Type B pancreatic cell (in vitro differentiated cells): ENCODE data around the gene PDIA2. TPM values are rescaled to one million over a fixed set of nuclear protein-coding genes. Genes with fewer than 3 reads are reported as not detected.
"Not testable (repeated sequence)": the region's sequence is repeated elsewhere in the genome, so short reads cannot be mapped to it uniquely, and the experiment has no call there.

ENCODE experiments used
- DNase-seq: peaks from one replicate; pipeline ENCODE4 v3.0.0; 2021; ENCODE audit warnings: mixed read lengths; ENCODE audit not compliant: unreplicated experiment; ENCODE audit errors: extremely low spot score
- H3K27ac Mint-ChIP-seq: 2 replicates; pipeline ENCODE4 v1.8.0; 2021; ENCODE audit warnings: mild to moderate bottlenecking, mixed read lengths
- H3K27me3 Mint-ChIP-seq: 2 replicates; pipeline ENCODE4 v1.8.0; 2021; ENCODE audit warnings: mixed read lengths
- H3K36me3 Mint-ChIP-seq: 2 replicates; pipeline ENCODE4 v1.8.0; 2021; ENCODE audit warnings: mixed read lengths
- H3K4me1 Mint-ChIP-seq: one replicate; pipeline ENCODE4 v1.8.0; 2021; ENCODE audit warnings: mixed read lengths; ENCODE audit not compliant: unreplicated experiment
- H3K4me3 Mint-ChIP-seq: 2 replicates; pipeline ENCODE4 v1.8.0; 2021; ENCODE audit warnings: mild to moderate bottlenecking, mixed read lengths
- H3K9me3 Mint-ChIP-seq: 2 replicates; pipeline ENCODE4 v1.8.0; 2021; ENCODE audit warnings: mixed read lengths
- CTCF ChIP-seq: fragments of 200-600 bp; sonication (generic); conservative IDR thresholded peaks from 2 replicates; pipeline ENCODE4 v1.5.0; 2021; ENCODE audit warnings: antibody characterized with exemption, mild to moderate bottlenecking
- total RNA-seq: library from RNA; stranded (reverse); gene quantifications from 2 replicates; pipeline ENCODE4 v1.2.1, GENCODE V29; 2021; ENCODE audit warnings: low replicate concordance

PDIA2 gene
- total RNA-seq, 1 donor from 2014 or later = 1.0 TPM

- H3K9me3 Mint-ChIP-seq = no peaks in the 10 kb centered on the region
- peaks cover 9% of the 10 kb centered on the region for H3K4me1 Mint-ChIP-seq
- H3K4me3 Mint-ChIP-seq = no peak overlapping the region
- no peaks in the 10 kb centered on the region for H3K27me3 Mint-ChIP-seq
- DNase-seq = no peak
- H3K27ac Mint-ChIP-seq = no peak overlapping the region
- no peak for TF ChIP-seq CTCF
- H3K36me3 Mint-ChIP-seq = peaks cover 13% of the 10 kb centered on the region
These were observed 29.1 kb upstream of the PDIA2 start for GRCh38 chr16:253833-254232.

- Mint-ChIP-seq H3K36me3 (peaks cover 13% of the 10 kb centered on the region), H3K4me1 (peaks cover 9% of the 10 kb centered on the region), H3K4me3 (no peak overlapping the region), H3K27me3 (no peaks in the 10 kb centered on the region), H3K27ac (no peak overlapping the region), H3K9me3 (no peaks in the 10 kb centered on the region)
- no peak for TF ChIP-seq CTCF
- no peak for DNase-seq
These were observed 28.5 kb upstream of the PDIA2 start for GRCh38 chr16:254461-254860.

- DNase-seq = no peak
- peaks cover 9% of the 10 kb centered on the region for H3K4me1 Mint-ChIP-seq
- no peak overlapping the region for H3K4me3 Mint-ChIP-seq
- H3K27me3 Mint-ChIP-seq = no peaks in the 10 kb centered on the region
- H3K27ac Mint-ChIP-seq = no peak overlapping the region
- H3K9me3 Mint-ChIP-seq = no peaks in the 10 kb centered on the region
- H3K36me3 Mint-ChIP-seq = peaks cover 12% of the 10 kb centered on the region
- no peak for TF ChIP-seq CTCF
These were observed 27.8 kb upstream of the PDIA2 start for GRCh38 chr16:255183-255582.

GRCh38 chr16:258091-258490 is 24.9 kb upstream of the PDIA2 start:
- H3K9me3 Mint-ChIP-seq, DNase-seq, H3K4me3 Mint-ChIP-seq, H3K4me1 Mint-ChIP-seq, H3K27me3 Mint-ChIP-seq, H3K27ac Mint-ChIP-seq: not testable (repeated sequence)
- H3K36me3 Mint-ChIP-seq = peaks cover 10% of the 10 kb centered on the region

GRCh38 chr16:259226-259625 is 23.7 kb upstream of the PDIA2 start:
- H3K4me1 Mint-ChIP-seq = no peaks in the 10 kb centered on the region
- H3K36me3 Mint-ChIP-seq = peaks cover 10% of the 10 kb centered on the region
- no peak for TF ChIP-seq CTCF
- no peaks in the 10 kb centered on the region for H3K9me3 Mint-ChIP-seq
- H3K27ac Mint-ChIP-seq = no peak overlapping the region
- H3K4me3 Mint-ChIP-seq = no peak overlapping the region
- DNase-seq = no peak
- no peaks in the 10 kb centered on the region for H3K27me3 Mint-ChIP-seq

GRCh38 chr16:259814-260253 is 23.1 kb upstream of the PDIA2 start:
- peaks cover 10% of the 10 kb centered on the region for H3K36me3 Mint-ChIP-seq
- no peak overlapping the region for H3K4me3 Mint-ChIP-seq
- no peak for DNase-seq
- H3K4me1 Mint-ChIP-seq = no peaks in the 10 kb centered on the region
- H3K27ac Mint-ChIP-seq = no peak overlapping the region
- H3K9me3 Mint-ChIP-seq = no peaks in the 10 kb centered on the region
- no peaks in the 10 kb centered on the region for H3K27me3 Mint-ChIP-seq
- no peak for TF ChIP-seq CTCF
